K562 (cell line): ENCODE measurements around the gene TNFRSF18. TPM values are rescaled to one million over a fixed set of nuclear protein-coding genes. Genes with fewer than 3 reads are reported as not detected.

Experiments
- BCOR ChIP-seq: fragments of 450-650 bp; IDR thresholded peaks from 2 replicates; pipeline ENCODE4 v1.6.1; 2016
- CHCHD3 ChIP-seq: fragments of 250-450 bp; sonication (Bioruptor Pico); IDR thresholded peaks from 2 replicates; pipeline ENCODE4 v2.1.2; 2022; ENCODE audit warnings: mild to moderate bottlenecking
- DEAF1 ChIP-seq: fragments of 450-650 bp; formaldehyde crosslinking; IDR thresholded peaks from 2 replicates; pipeline ENCODE4 v1.4.0; 2020; ENCODE audit warnings: mild to moderate bottlenecking, moderate library complexity
- E4F1 ChIP-seq: fragments of 250-450 bp; sonication (Bioruptor Pico); IDR thresholded peaks from 2 replicates; pipeline ENCODE4 v1.5.0; 2021; ENCODE audit warnings: mild to moderate bottlenecking, borderline replicate concordance
- FOSL1 ChIP-seq: fragments of 200-800 bp; sonication (Bioruptor generic); conservative IDR thresholded peaks from 2 replicates; pipeline ENCODE4 v1.6.1; 2016; ENCODE audit warnings: missing genetic modification characterization, missing compliant biosample characterization
- FOXJ3 ChIP-seq: sonication (generic); formaldehyde crosslinking; IDR thresholded peaks from 2 replicates; pipeline ENCODE4 v1.4.0; 2020; ENCODE audit warnings: mild to moderate bottlenecking, missing genetic modification reagents
- GTF3C2 ChIP-seq: IDR thresholded peaks from 3 replicates; pipeline ENCODE4 v1.6.1; 2011; ENCODE audit warnings: borderline replicate concordance, mild to moderate bottlenecking, moderate library complexity; ENCODE audit not compliant: insufficient read length; ENCODE audit errors: extremely low read depth
- MTA3 ChIP-seq: fragments of 450-650 bp; formaldehyde crosslinking; IDR thresholded peaks from 2 replicates; pipeline ENCODE4 v1.6.1; 2017; ENCODE audit warnings: mild to moderate bottlenecking, borderline replicate concordance
- NFE2 ChIP-seq: IDR thresholded peaks from 2 replicates; pipeline ENCODE4 v1.6.1; 2014; ENCODE audit warnings: antibody characterized with exemption, low read depth
- NR2F6 ChIP-seq: fragments of 450-650 bp; formaldehyde crosslinking; IDR thresholded peaks from 2 replicates; pipeline ENCODE4 v1.4.0; 2020; ENCODE audit warnings: mild to moderate bottlenecking
- PREB ChIP-seq: sonication (generic); formaldehyde crosslinking; IDR thresholded peaks from 2 replicates; pipeline ENCODE4 v1.8.1; 2023; ENCODE audit warnings: mild to moderate bottlenecking, missing genetic modification reagents
- RBM14 ChIP-seq: fragments of 200-400 bp; formaldehyde crosslinking; IDR thresholded peaks from 2 replicates; pipeline ENCODE4 v1.6.1; 2018; ENCODE audit warnings: low read depth, mild to moderate bottlenecking, low read length, moderate library complexity, borderline replicate concordance; ENCODE audit not compliant: insufficient read depth
- SMAD2 ChIP-seq: fragments of 150-350 bp; IDR thresholded peaks from 2 replicates; pipeline ENCODE4 v1.6.1; 2014; ENCODE audit warnings: low read depth, mild to moderate bottlenecking, low read length
- SREBF1 ChIP-seq: fragments of 150-350 bp; IDR thresholded peaks from 2 replicates; pipeline ENCODE4 v1.6.1; 2014; ENCODE audit warnings: antibody characterized with exemption, low read depth, low read length, borderline replicate concordance
- SRSF9 ChIP-seq: fragments of 200-400 bp; formaldehyde crosslinking; IDR thresholded peaks from 2 replicates; pipeline ENCODE4 v1.6.1; 2017; ENCODE audit warnings: low read depth, low read length, borderline replicate concordance
- U2AF1 ChIP-seq: fragments of 200-400 bp; formaldehyde crosslinking; optimal IDR thresholded peaks from 2 replicates; pipeline ENCODE3; 2017; ENCODE audit warnings: mild to moderate bottlenecking, low read depth, low read length, moderate library complexity
- ZNF354B ChIP-seq: fragments of 250-450 bp; sonication (Bioruptor Pico); IDR thresholded peaks from 2 replicates; pipeline ENCODE4 v1.4.0; 2020
- ZNF512 ChIP-seq: IDR thresholded peaks from 2 replicates; pipeline ENCODE4 v1.6.1; 2016; ENCODE audit warnings: missing genetic modification characterization, missing compliant biosample characterization
- polyA plus RNA-seq, 8 experiments: library from polyadenylated mRNA; depleted of rRNA in 4 of 8; stranded (reverse) in 5 of 8; unstranded in 3 of 8; fragments of >200 nt; fragmentation: Nextera tagmentation in 2 of 8; fragmentation: Illumina TruSeq in 1 of 8; extraction: Ambion mirVana in 2 of 8; extraction: Trizol in 1 of 8; gene quantifications; 2 replicates each; pipeline versions ENCODE4 v1.2.1 to v1.2.3, GENCODE V29; 2011 to 2014; ENCODE audit warnings: inconsistent platforms in 1 of 8, missing spikeins in 1 of 8
- total RNA-seq, 7 experiments: library from RNA; depleted of rRNA in 6 of 7; stranded (reverse); fragments of >200 nt in 6 of 7; fragmentation: Illumina TruSeq in 2 of 7; extraction: Trizol in 2 of 7; gene quantifications; 2 replicates each; pipeline versions ENCODE4 v1.2.1 to v1.2.3, GENCODE V29; 2011 to 2021; ENCODE audit warnings: low replicate concordance in 1 of 7

TNFRSF18 gene
- total and polyA plus RNA-seq, 9 of the 15 experiments (the other 6 are each of a cell fraction or from before 2014, with no cell fraction given): 0.24 to 0.27 TPM; not detected in 7

GRCh38 chr1:1157914-1158710 is 48.3 kb downstream of the TNFRSF18 start (continued):
- TF ChIP-seq GTF3C2: no peak
- no peak for TF ChIP-seq PREB (CRISPR knock-in tag)
- TF ChIP-seq SREBF1: no peak
- TF ChIP-seq ZNF354B (CRISPR knock-in tag): no peak
- no peak for TF ChIP-seq U2AF1
- peak; percentile 65 for TF ChIP-seq FOSL1
- no peak for TF ChIP-seq DEAF1
- TF ChIP-seq BCOR: no peak
- TF ChIP-seq E4F1 (CRISPR knock-in tag): no peak; the same call in 1 of the 2 replicates
- TF ChIP-seq SRSF9: no peak
- no peak for TF ChIP-seq FOXJ3 (CRISPR knock-in tag)
- TF ChIP-seq NFE2: no peak
- peak; percentile 69; the same call in 1 of the 2 replicates for TF ChIP-seq MTA3
- TF ChIP-seq NR2F6 (CRISPR knock-in tag): no peak
- no peak for TF ChIP-seq SMAD2
- TF ChIP-seq ZNF512 (tag): no peak
- no peak for TF ChIP-seq CHCHD3 (CRISPR knock-in tag)
- peak; percentile 67; the same call in 1 of the 2 replicates for TF ChIP-seq RBM14
